ENCODE measurements around the gene RHOD.
A peak's percentile ranks its signal among the peaks of the same experiment; 100 is the strongest.

RHOD gene

GRCh38 chr11:67072295-67072694, 15.6 kb downstream of the RHOD start:
- FAIRE-seq: peak; percentile 54
- TF ChIP-seq PAX5 (IDR thresholded peaks at IDR 0.05; ENCODE audit: insufficient read depth, low read length, severe bottlenecking) (no peak), SPI1 (IDR thresholded peaks at IDR 0.05; ENCODE audit: low read depth, low read length) (no peak), POLR2A (IDR thresholded peaks at IDR 0.05; ENCODE audit: low read depth, low read length) (no peak), POU2F2 (IDR thresholded peaks at IDR 0.05; ENCODE audit: low read depth, low read length) (no peak), POLR2AphosphoS5 (IDR thresholded peaks at IDR 0.05; ENCODE audit: low read depth, low read length) (no peak), TAF1 (IDR thresholded peaks at IDR 0.05; ENCODE audit: low read depth, low read length) (no peak)
- DNase-seq (ENCODE audit: insufficient read length, low spot score): no peak

DNA sequence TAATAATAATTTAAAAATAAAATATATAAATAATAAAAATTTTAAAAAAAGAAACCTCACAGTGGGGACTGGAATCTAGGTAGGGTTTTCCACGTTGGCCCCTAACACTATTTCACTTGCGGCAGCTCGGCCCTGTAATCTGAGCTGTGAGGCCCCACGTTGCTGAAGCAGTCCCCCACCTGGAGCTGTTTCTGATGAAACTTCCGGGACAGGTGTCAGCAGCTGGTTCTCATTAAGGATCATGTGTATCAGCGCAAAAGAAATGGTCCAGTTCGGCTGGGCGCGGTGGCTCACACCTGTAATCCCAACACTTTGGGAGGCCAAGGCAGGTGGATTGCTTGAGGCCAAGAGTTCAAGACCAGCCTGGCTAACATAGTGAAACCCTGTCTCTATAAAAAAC, 17.3 kb downstream of the RHOD start:
- no peak for FAIRE-seq
- DNase-seq (ENCODE audit: insufficient read length, low spot score): no peak

DNA sequence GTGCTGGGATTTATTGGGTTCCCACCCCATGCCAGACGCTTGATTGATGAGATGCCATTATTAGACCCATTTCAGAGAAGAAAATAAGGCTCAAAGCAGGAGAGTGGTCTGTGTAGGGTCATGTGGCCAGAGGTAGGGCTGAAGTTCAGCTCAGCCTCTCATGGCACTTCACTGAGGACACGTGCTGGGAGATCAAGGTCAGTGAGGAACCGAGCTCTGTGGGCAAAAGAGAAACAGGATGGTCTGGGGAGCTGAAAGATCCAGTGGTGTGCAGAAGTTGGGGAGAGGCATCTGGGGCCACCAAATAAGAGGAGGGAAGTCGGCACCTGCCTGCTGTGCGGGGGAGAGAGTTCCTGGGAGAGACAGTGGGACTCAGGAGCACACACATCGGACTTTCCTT, 19.6 kb downstream of the RHOD start:
- DNase-seq (ENCODE audit: insufficient read length, low spot score) (no peak), FAIRE-seq (no peak)
- TF ChIP-seq POLR2A (IDR thresholded peaks at IDR 0.05; ENCODE audit: low read depth, low read length) (no peak), POLR2AphosphoS5 (IDR thresholded peaks at IDR 0.05; ENCODE audit: low read depth, low read length) (no peak), SPI1 (IDR thresholded peaks at IDR 0.05; ENCODE audit: low read depth, low read length) (no peak), TAF1 (IDR thresholded peaks at IDR 0.05; ENCODE audit: low read depth, low read length) (no peak), PAX5 (IDR thresholded peaks at IDR 0.05; ENCODE audit: insufficient read depth, low read length, severe bottlenecking) (no peak), POU2F2 (IDR thresholded peaks at IDR 0.05; ENCODE audit: low read depth, low read length) (no peak)

More for the DNA sequence above, 17.3 kb downstream of the RHOD start:
- TF ChIP-seq PAX5 (IDR thresholded peaks at IDR 0.05; ENCODE audit: insufficient read depth, low read length, severe bottlenecking) (no peak), POLR2AphosphoS5 (IDR thresholded peaks at IDR 0.05; ENCODE audit: low read depth, low read length) (no peak), TAF1 (IDR thresholded peaks at IDR 0.05; ENCODE audit: low read depth, low read length) (no peak), POU2F2 (IDR thresholded peaks at IDR 0.05; ENCODE audit: low read depth, low read length) (no peak), SPI1 (IDR thresholded peaks at IDR 0.05; ENCODE audit: low read depth, low read length) (no peak), POLR2A (IDR thresholded peaks at IDR 0.05; ENCODE audit: low read depth, low read length) (no peak)

- FAIRE-seq (no peak), DNase-seq (ENCODE audit: insufficient read length, low spot score) (no peak)
- no peak for TF ChIP-seq POU2F2 (IDR thresholded peaks at IDR 0.05; ENCODE audit: low read depth, low read length)
These were observed 22.5 kb downstream of the RHOD start for GRCh38 chr11:67079065-67079705.

DNA sequence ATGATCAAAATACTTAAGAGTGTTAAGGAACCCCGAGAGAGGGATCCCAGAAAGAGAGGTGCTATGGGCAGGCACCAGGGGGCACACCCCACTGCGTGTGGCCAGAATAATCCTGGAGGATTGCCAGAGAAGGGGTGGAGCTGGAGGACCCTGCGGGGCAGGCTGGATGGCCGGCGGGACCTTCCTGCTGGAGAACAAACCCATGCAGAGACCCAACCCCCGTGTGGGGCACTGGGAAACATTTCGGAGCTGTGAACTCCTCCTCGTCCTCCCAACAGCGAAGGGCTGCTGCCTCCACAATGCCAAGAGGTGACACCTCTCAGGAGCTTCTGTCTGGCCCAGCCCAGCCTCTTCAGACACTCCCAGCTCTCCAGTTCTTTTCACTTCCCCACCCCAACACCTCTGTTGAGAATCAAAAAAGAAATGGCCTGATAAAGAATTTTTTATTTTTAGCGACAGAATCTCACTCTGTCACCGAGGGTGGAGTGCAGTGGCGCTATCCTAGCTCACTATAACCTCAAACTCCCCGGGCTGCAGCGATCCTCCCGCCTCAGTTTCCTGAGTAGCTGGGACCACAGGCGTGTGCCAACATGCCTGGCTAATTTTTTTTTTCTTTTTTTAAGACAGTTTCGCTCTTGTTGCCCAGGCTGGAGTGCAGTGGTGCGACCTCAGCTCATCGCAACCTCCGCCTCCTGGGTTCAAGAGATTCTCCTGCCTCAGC, 25.6 kb downstream of the RHOD start:
- TF ChIP-seq SPI1 (IDR thresholded peaks at IDR 0.05; ENCODE audit: low read depth, low read length) (no peak), PAX5 (IDR thresholded peaks at IDR 0.05; ENCODE audit: insufficient read depth, low read length, severe bottlenecking) (no peak), POLR2A (IDR thresholded peaks at IDR 0.05; ENCODE audit: low read depth, low read length) (no peak), POU2F2 (IDR thresholded peaks at IDR 0.05; ENCODE audit: low read depth, low read length) (no peak), TAF1 (IDR thresholded peaks at IDR 0.05; ENCODE audit: low read depth, low read length) (no peak), POLR2AphosphoS5 (IDR thresholded peaks at IDR 0.05; ENCODE audit: low read depth, low read length) (no peak)
- FAIRE-seq (no peak), DNase-seq (ENCODE audit: insufficient read length, low spot score) (no peak)

DNA sequence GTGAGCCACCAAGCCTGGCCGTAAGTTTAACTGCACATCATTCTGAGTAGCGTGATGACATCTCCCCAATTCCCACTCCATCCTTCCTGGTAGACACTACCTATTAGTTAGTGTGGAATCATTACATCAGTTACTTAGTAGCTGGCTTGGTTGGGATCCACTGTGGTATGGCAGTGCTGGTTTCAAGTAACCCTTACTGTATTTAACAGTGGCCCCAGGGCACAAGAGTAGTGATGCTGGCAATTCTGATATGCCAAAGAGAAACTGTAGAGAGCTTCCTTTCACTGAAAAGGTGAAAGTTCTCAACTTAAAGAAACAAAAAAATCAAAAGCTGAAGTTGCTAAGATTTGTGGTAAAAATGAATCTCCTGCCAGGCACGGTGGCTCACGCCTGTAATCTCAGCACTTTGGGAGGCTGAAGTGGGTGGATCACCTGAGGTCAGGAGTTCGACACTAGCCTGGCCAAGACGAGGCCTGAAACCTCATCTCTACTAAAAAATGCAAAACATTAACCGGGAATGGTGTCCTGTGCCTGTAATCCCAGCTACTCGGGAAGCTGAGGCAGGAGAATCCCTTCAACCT, 27.2 kb downstream of the RHOD start:
- no peak for FAIRE-seq
- no peak for DNase-seq (ENCODE audit: insufficient read length, low spot score)
- TF ChIP-seq TAF1 (IDR thresholded peaks at IDR 0.05; ENCODE audit: low read depth, low read length) (no peak), PAX5 (IDR thresholded peaks at IDR 0.05; ENCODE audit: insufficient read depth, low read length, severe bottlenecking) (no peak), POU2F2 (IDR thresholded peaks at IDR 0.05; ENCODE audit: low read depth, low read length) (no peak), SPI1 (IDR thresholded peaks at IDR 0.05; ENCODE audit: low read depth, low read length) (no peak), POLR2AphosphoS5 (IDR thresholded peaks at IDR 0.05; ENCODE audit: low read depth, low read length) (no peak), POLR2A (IDR thresholded peaks at IDR 0.05; ENCODE audit: low read depth, low read length) (no peak)

- DNase-seq (ENCODE audit: insufficient read length, low spot score) (no peak), FAIRE-seq (no peak)
- TF ChIP-seq TAF1 (IDR thresholded peaks at IDR 0.05; ENCODE audit: low read depth, low read length) (no peak), POU2F2 (IDR thresholded peaks at IDR 0.05; ENCODE audit: low read depth, low read length) (no peak), PAX5 (IDR thresholded peaks at IDR 0.05; ENCODE audit: insufficient read depth, low read length, severe bottlenecking) (no peak), SPI1 (IDR thresholded peaks at IDR 0.05; ENCODE audit: low read depth, low read length) (no peak), POLR2A (IDR thresholded peaks at IDR 0.05; ENCODE audit: low read depth, low read length) (no peak), POLR2AphosphoS5 (IDR thresholded peaks at IDR 0.05; ENCODE audit: low read depth, low read length) (no peak)
These were observed 29.0 kb downstream of the RHOD start for GRCh38 chr11:67085617-67086016.

GRCh38 chr11:67090717-67091116, 34.1 kb downstream of the RHOD start:
- TF ChIP-seq POLR2A (IDR thresholded peaks at IDR 0.05; ENCODE audit: low read depth, low read length): no peak
- no peak for TF ChIP-seq POU2F2 (IDR thresholded peaks at IDR 0.05; ENCODE audit: low read depth, low read length)
- no peak for TF ChIP-seq POLR2AphosphoS5 (IDR thresholded peaks at IDR 0.05; ENCODE audit: low read depth, low read length)
- no peak for TF ChIP-seq SPI1 (IDR thresholded peaks at IDR 0.05; ENCODE audit: low read depth, low read length)
- FAIRE-seq: no peak
- no peak for DNase-seq (ENCODE audit: insufficient read length, low spot score)

GRCh38 chr11:67095214-67095507, 38.5 kb downstream of the RHOD start:
- no peak for TF ChIP-seq POLR2A (IDR thresholded peaks at IDR 0.05; ENCODE audit: low read depth, low read length)
- TF ChIP-seq SPI1 (IDR thresholded peaks at IDR 0.05; ENCODE audit: low read depth, low read length): no peak
- no peak for TF ChIP-seq POU2F2 (IDR thresholded peaks at IDR 0.05; ENCODE audit: low read depth, low read length)
- TF ChIP-seq PAX5 (IDR thresholded peaks at IDR 0.05; ENCODE audit: insufficient read depth, low read length, severe bottlenecking): no peak
- no peak for TF ChIP-seq POLR2AphosphoS5 (IDR thresholded peaks at IDR 0.05; ENCODE audit: low read depth, low read length)
- no peak for TF ChIP-seq TAF1 (IDR thresholded peaks at IDR 0.05; ENCODE audit: low read depth, low read length)
- FAIRE-seq: no peak

More at GRCh38 chr11:67095214-67095507, 38.5 kb downstream of the RHOD start:
- DNase-seq (ENCODE audit: insufficient read length, low spot score): no peak
